WTC11 (cell line): ENCODE measurements around the gene OR4M1. TPM values are rescaled to one million over a fixed set of nuclear protein-coding genes. Genes with fewer than 3 reads are reported as not detected.

Experiments used
- ATAC-seq: fragments of 200-7000 bp; cut with Tn5 transposase; 2 replicates; pipeline ENCODE4 v1.10.0; 2021; ENCODE audit warnings: mild to moderate bottlenecking, moderate library complexity
- CTCF ChIA-PET: fragments of 300-600 bp; sonication (Branson Sonifier 250); formaldehyde crosslinking; loops from one replicate; lab custom pipeline; 2021; ENCODE audit warnings: antibody characterized with exemption; lab: Charles Lee
- POLR2A ChIA-PET: fragments of 350-600 bp; sonication (Branson Sonifier 250); formaldehyde crosslinking; loops from one replicate; lab custom pipeline; 2021; ENCODE audit warnings: antibody characterized with exemption; lab: Charles Lee
- DNase-seq: peaks from one replicate; pipeline ENCODE4 v3.0.0; 2021; ENCODE audit warnings: low spot score
- H3K27ac Mint-ChIP-seq: 2 replicates; pipeline ENCODE4 v1.8.0; 2021; ENCODE audit warnings: mixed read lengths
- H3K27me3 Mint-ChIP-seq: 2 replicates; pipeline ENCODE4 v1.8.0; 2021; ENCODE audit warnings: low read depth, mild to moderate bottlenecking, moderate library complexity, mixed read lengths
- H3K36me3 Mint-ChIP-seq: 2 replicates; pipeline ENCODE4 v1.8.0; 2021; ENCODE audit warnings: mixed read lengths
- H3K4me1 Mint-ChIP-seq: 2 replicates; pipeline ENCODE4 v1.8.0; 2022; ENCODE audit warnings: mixed read lengths
- H3K4me3 Mint-ChIP-seq: 2 replicates; pipeline ENCODE4 v1.8.0; 2021; ENCODE audit warnings: mild to moderate bottlenecking, moderate library complexity, mixed read lengths
- H3K9me3 Mint-ChIP-seq: 2 replicates; pipeline ENCODE4 v1.8.0; 2021; ENCODE audit warnings: mixed read lengths
- AFF4 ChIP-seq: sonication (generic); formaldehyde crosslinking; IDR thresholded peaks from 2 replicates; pipeline ENCODE4 v1.8.1; 2023; ENCODE audit warnings: mild to moderate bottlenecking, missing genetic modification reagents, borderline replicate concordance
- AR ChIP-seq: fragments of 250-450 bp; sonication (Bioruptor Pico); IDR thresholded peaks from 2 replicates; pipeline ENCODE4 v1.9.0; 2021; ENCODE audit warnings: mild to moderate bottlenecking
- ARID4B ChIP-seq: sonication (generic); formaldehyde crosslinking; IDR thresholded peaks from 2 replicates; pipeline ENCODE4 v1.8.0; 2023; ENCODE audit warnings: missing genetic modification reagents, mild to moderate bottlenecking, borderline replicate concordance
- ELF4 ChIP-seq: sonication (generic); formaldehyde crosslinking; IDR thresholded peaks from 2 replicates; pipeline ENCODE4 v1.8.1; 2022; ENCODE audit warnings: low read depth, mild to moderate bottlenecking, moderate library complexity, missing genetic modification reagents
- ETV6 ChIP-seq: sonication (generic); formaldehyde crosslinking; IDR thresholded peaks from 2 replicates; pipeline ENCODE4 v1.8.1; 2022; ENCODE audit warnings: mild to moderate bottlenecking, missing genetic modification reagents
- IRF2 ChIP-seq: sonication (generic); formaldehyde crosslinking; IDR thresholded peaks from 2 replicates; pipeline ENCODE4 v1.8.0; 2022; ENCODE audit warnings: low read depth, missing genetic modification reagents, borderline replicate concordance
- JUN ChIP-seq: sonication (generic); formaldehyde crosslinking; IDR thresholded peaks from 2 replicates; pipeline ENCODE4 v1.8.0; 2023; ENCODE audit warnings: mild to moderate bottlenecking, missing genetic modification reagents
- NR3C1 ChIP-seq: sonication (generic); formaldehyde crosslinking; conservative IDR thresholded peaks from 2 replicates; pipeline ENCODE4 v1.8.1; 2023; ENCODE audit warnings: low read depth, mild to moderate bottlenecking, missing genetic modification reagents
- PRDM15 ChIP-seq: sonication (generic); formaldehyde crosslinking; IDR thresholded peaks from 2 replicates; pipeline ENCODE4 v1.8.0; 2022; ENCODE audit warnings: missing genetic modification reagents
- SMAD3 ChIP-seq: sonication (generic); formaldehyde crosslinking; IDR thresholded peaks from 2 replicates; pipeline ENCODE4 v1.8.0; 2022; ENCODE audit warnings: missing genetic modification reagents, mild to moderate bottlenecking, borderline replicate concordance
- SOX15 ChIP-seq: fragments of 250-450 bp; sonication (Bioruptor Pico); IDR thresholded peaks from 2 replicates; pipeline ENCODE4 v1.9.0; 2021; ENCODE audit warnings: mild to moderate bottlenecking
- TCF7 ChIP-seq: sonication (generic); formaldehyde crosslinking; IDR thresholded peaks from 2 replicates; pipeline ENCODE4 v1.8.0; 2022; ENCODE audit warnings: mild to moderate bottlenecking, low read depth, missing genetic modification reagents, moderate library complexity
- TEAD4 ChIP-seq: sonication (generic); formaldehyde crosslinking; IDR thresholded peaks from 2 replicates; pipeline ENCODE4 v1.8.0; 2022; ENCODE audit warnings: mild to moderate bottlenecking, missing genetic modification reagents
- TP53 ChIP-seq: sonication (generic); formaldehyde crosslinking; IDR thresholded peaks from 2 replicates; pipeline ENCODE4 v1.8.1; 2023; ENCODE audit warnings: mild to moderate bottlenecking, missing genetic modification reagents
- ZNF121 ChIP-seq: sonication (generic); formaldehyde crosslinking; IDR thresholded peaks from 2 replicates; pipeline ENCODE4 v1.8.0; 2023; ENCODE audit warnings: missing genetic modification reagents
- ZNF219 ChIP-seq: sonication (generic); formaldehyde crosslinking; IDR thresholded peaks from 2 replicates; pipeline ENCODE4 v1.8.0; 2023; ENCODE audit warnings: missing genetic modification reagents, mild to moderate bottlenecking, borderline replicate concordance
- ZNF232 ChIP-seq: sonication (generic); formaldehyde crosslinking; IDR thresholded peaks from 2 replicates; pipeline ENCODE4 v1.8.0; 2022; ENCODE audit warnings: mild to moderate bottlenecking, missing genetic modification reagents
- ZNF423 ChIP-seq: fragments of 250-450 bp; sonication (Bioruptor Pico); IDR thresholded peaks from 2 replicates; pipeline ENCODE4 v2.1.2; 2022; ENCODE audit warnings: mild to moderate bottlenecking, moderate library complexity
- total RNA-seq: library from RNA; stranded (reverse); gene quantifications from 3 replicates; pipeline ENCODE4 v1.2.3, GENCODE V29; 2021

The OR4M1 gene
- total RNA-seq, 1 experiment from 2014 or later, result not detected

DNA sequence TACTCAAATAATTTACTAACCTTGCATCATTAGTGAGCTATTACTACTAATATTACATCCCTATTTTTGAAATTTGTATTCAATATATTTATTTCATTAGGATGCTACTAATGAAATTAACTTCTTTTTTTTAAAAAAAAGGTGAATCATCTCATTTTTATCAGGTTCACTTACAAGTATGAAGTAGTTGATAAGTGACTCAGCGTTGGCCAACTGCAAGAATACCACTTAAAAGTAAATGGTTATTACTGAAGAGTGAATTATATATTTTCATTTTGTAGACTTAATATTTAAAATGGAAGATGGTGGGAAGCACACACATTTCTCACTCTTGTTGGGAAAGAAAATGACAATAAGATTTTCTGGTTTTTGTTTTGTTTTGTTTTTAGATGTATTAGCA, 49.9 kb downstream of the OR4M1 start:
- Mint-ChIP-seq H3K27ac (no peak overlapping the region), H3K4me3 (no peak overlapping the region), H3K4me1 (no peaks in the 10 kb centered on the region), H3K9me3 (no peaks in the 10 kb centered on the region), H3K27me3 (peaks cover 23% of the 10 kb centered on the region), H3K36me3 (no peaks in the 10 kb centered on the region)
- POLR2A ChIA-PET, result no interaction called here
- DNase-seq (no peak), ATAC-seq (no peak)
- no peak for TF ChIP-seq ZNF232 (CRISPR knock-in tag)
- no peak for TF ChIP-seq TEAD4
- TF ChIP-seq PRDM15 (CRISPR knock-in tag), result no peak
- TF ChIP-seq IRF2 (CRISPR knock-in tag), result no peak
- no peak for TF ChIP-seq JUN (CRISPR knock-in tag)
- TF ChIP-seq NR3C1, result no peak
- no peak for TF ChIP-seq ZNF423 (CRISPR knock-in tag)
- no peak for TF ChIP-seq SOX15
- TF ChIP-seq ZNF219, result no peak
- no peak for TF ChIP-seq ETV6 (CRISPR knock-in tag)
- no peak for TF ChIP-seq ELF4 (CRISPR knock-in tag)
- no peak for TF ChIP-seq TP53
- TF ChIP-seq AR (CRISPR knock-in tag), result no peak
- no peak for TF ChIP-seq ARID4B (CRISPR knock-in tag)
- no peak for TF ChIP-seq TCF7
- TF ChIP-seq AFF4, result no peak
- TF ChIP-seq ZNF121, result no peak
- no peak for TF ChIP-seq SMAD3
- CTCF ChIA-PET, result no interaction called here
